Esophagus squamous epithelium (tissue), 5 donors: Measurements from ENCODE around the gene MFSD12. TPM values are rescaled to one million over a fixed set of nuclear protein-coding genes. Genes with fewer than 3 reads are reported as not detected.

ENCODE experiments used
- DNase-seq: peaks from one replicate; lab custom pipeline; 2025; lab: John Stamatoyannopoulos, UW
- H3K27ac ChIP-seq, 4 donors: fragments of 200-600 bp; sonication (generic); one replicate each; pipeline ENCODE4 v1.5.1; 2016 to 2019; ENCODE audit warnings: mild to moderate bottlenecking in 1 of 4
- H3K27me3 ChIP-seq, 4 donors: fragments of 200-600 bp; sonication (generic); 1 replicate in 3 of 4; 2 replicates in 1 of 4; pipeline versions ENCODE4 v1.5.1 to v1.6.0; 2017 to 2021; ENCODE audit warnings: antibody characterized with exemption in 1 of 4
- H3K36me3 ChIP-seq, 3 donors: fragments of 200-600 bp; sonication (generic); one replicate each; pipeline ENCODE4 v1.5.1; 2016 to 2019
- H3K4me1 ChIP-seq, 3 donors: fragments of 200-600 bp; sonication (generic); one replicate each; pipeline ENCODE4 v1.5.1; 2017 to 2019
- H3K4me3 ChIP-seq, 4 donors: fragments of 200-600 bp; sonication (generic); 1 replicate in 3 of 4; 2 replicates in 1 of 4; pipeline ENCODE4 v1.5.1; 2016 to 2019; ENCODE audit warnings: mild to moderate bottlenecking in 2 of 4, moderate library complexity in 1 of 4
- H3K9me3 ChIP-seq, 3 donors: fragments of 200-600 bp; sonication (generic); one replicate each; pipeline ENCODE4 v1.5.1; 2016 to 2019
- POLR2A ChIP-seq, 4 donors: fragments of 450-650 bp; IDR thresholded peaks; one replicate each; pipeline ENCODE4 v1.6.1; 2017; ENCODE audit warnings: antibody characterized with exemption in 4 of 4, mild to moderate bottlenecking in 4 of 4, moderate library complexity in 3 of 4
- WGBS, 2 donors: methylation state at CpG; one replicate each; pipeline ENCODE4 v1.1.5; 2018; 5-methylcytosine and 5-hydroxymethylcytosine counted together
- intact Hi-C: fragments of 100-400 bp; cut with DNase I; formaldehyde crosslinking; loops from one replicate; pipeline ENCODE4 v1.15.0; 2022
- total RNA-seq, 4 donors: library from RNA; depleted of rRNA; stranded (reverse); fragments of >200 nt; gene quantifications; one replicate each; pipeline ENCODE4 v1.1.0, GENCODE V29; 2016
- TF ChIP-seq, protein P1 (sequence below), 6 experiments: fragments of 450-650 bp in 4 of 6; fragments of 200-600 bp in 2 of 6; sonication (generic) in 2 of 6; IDR thresholded peaks; one replicate each; pipeline ENCODE4 v1.5.1; 2016 to 2019; ENCODE audit warnings: antibody characterized with exemption in 6 of 6, mild to moderate bottlenecking in 4 of 6, moderate library complexity in 4 of 6
- donor health status: DM: yes; HTN: yes; CAD: no.

The MFSD12 gene
- total RNA-seq, 4 donors from 2014 or later = 22.5 to 50.4 (median 37.3) TPM

DNA sequence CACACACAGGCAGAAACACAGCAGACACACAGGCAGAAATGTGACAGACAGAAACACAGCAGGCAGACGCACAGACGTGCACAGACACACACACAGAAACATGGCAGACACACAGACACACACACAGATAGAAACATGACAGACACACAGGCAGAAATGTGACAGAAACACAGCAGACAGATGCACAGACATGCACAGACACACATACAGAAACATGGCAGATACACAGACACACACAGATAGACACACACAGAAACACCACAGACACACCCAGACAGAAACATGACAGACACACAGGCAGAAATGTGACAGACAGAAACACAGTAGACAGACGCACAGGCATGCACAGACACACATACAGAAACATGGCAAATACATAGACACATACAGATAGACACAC lies 48.0 kb upstream of the MFSD12 start:
- intact Hi-C loops = no loop called here
- H3K4me3 ChIP-seq = peak overlapping the region in 2 of 4 donors; percentile 56 to 73
- peaks cover 0 to 5% (median 0%) of the 10 kb centered on the region in 3 donors for H3K36me3 ChIP-seq
- TF ChIP-seq POLR2A (IDR thresholded peaks at IDR 0.05) = no peak
- TF ChIP-seq, protein P1, sequence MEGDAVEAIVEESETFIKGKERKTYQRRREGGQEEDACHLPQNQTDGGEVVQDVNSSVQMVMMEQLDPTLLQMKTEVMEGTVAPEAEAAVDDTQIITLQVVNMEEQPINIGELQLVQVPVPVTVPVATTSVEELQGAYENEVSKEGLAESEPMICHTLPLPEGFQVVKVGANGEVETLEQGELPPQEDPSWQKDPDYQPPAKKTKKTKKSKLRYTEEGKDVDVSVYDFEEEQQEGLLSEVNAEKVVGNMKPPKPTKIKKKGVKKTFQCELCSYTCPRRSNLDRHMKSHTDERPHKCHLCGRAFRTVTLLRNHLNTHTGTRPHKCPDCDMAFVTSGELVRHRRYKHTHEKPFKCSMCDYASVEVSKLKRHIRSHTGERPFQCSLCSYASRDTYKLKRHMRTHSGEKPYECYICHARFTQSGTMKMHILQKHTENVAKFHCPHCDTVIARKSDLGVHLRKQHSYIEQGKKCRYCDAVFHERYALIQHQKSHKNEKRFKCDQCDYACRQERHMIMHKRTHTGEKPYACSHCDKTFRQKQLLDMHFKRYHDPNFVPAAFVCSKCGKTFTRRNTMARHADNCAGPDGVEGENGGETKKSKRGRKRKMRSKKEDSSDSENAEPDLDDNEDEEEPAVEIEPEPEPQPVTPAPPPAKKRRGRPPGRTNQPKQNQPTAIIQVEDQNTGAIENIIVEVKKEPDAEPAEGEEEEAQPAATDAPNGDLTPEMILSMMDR (IDR thresholded peaks at IDR 0.05) = no peak
- 53 to 60% methylated on average over 3 of the region's 3 CpGs for WGBS, 2 donors
- peaks cover 0 to 74% (median 36%) of the 10 kb centered on the region in 3 donors for H3K4me1 ChIP-seq
- H3K9me3 ChIP-seq = no peaks in the 10 kb centered on the region
- DNase-seq = no peak
- peaks cover 0 to 35% (median 0%) of the 10 kb centered on the region in 4 donors for H3K27me3 ChIP-seq
- H3K27ac ChIP-seq = peak overlapping the region in 2 of 4 donors; percentile 84 to 89

DNA sequence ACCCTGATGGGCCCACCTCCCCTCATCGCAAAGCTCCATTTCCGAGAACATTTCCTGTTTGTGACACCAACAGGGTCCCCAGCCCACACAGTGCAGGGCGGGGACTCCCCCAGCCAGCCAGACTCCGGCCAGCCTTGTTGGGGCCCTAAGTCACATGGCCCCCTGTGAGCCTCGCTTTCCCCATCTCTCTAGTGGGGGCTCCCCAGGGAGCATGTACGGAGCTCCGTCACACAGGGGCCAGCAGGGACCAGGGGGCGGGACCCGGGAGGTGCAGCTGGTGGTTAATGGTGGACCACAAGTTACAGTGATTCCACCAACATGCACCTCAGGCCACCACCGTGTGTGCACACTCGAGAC lies 47.6 kb upstream of the MFSD12 start:
- intact Hi-C loops = no loop called here
- H3K4me1 ChIP-seq = peaks cover 0 to 70% (median 36%) of the 10 kb centered on the region in 3 donors
- H3K27ac ChIP-seq = peak overlapping the region; percentile 59 to 89 (median 74)
- WGBS, 2 donors = 58 to 80% methylated on average over 1 to 11 of the region's 11 CpGs
- TF ChIP-seq POLR2A (IDR thresholded peaks at IDR 0.05) = no peak
- TF ChIP-seq, protein P1 (IDR thresholded peaks at IDR 0.05) = no peak
- H3K36me3 ChIP-seq = peaks cover 0 to 5% (median 0%) of the 10 kb centered on the region in 3 donors
- H3K27me3 ChIP-seq = peaks cover 0 to 35% (median 0%) of the 10 kb centered on the region in 4 donors
- DNase-seq = no peak
- no peaks in the 10 kb centered on the region for H3K9me3 ChIP-seq
- peak overlapping the region in 2 of 4 donors; percentile 9 to 73 for H3K4me3 ChIP-seq

DNA sequence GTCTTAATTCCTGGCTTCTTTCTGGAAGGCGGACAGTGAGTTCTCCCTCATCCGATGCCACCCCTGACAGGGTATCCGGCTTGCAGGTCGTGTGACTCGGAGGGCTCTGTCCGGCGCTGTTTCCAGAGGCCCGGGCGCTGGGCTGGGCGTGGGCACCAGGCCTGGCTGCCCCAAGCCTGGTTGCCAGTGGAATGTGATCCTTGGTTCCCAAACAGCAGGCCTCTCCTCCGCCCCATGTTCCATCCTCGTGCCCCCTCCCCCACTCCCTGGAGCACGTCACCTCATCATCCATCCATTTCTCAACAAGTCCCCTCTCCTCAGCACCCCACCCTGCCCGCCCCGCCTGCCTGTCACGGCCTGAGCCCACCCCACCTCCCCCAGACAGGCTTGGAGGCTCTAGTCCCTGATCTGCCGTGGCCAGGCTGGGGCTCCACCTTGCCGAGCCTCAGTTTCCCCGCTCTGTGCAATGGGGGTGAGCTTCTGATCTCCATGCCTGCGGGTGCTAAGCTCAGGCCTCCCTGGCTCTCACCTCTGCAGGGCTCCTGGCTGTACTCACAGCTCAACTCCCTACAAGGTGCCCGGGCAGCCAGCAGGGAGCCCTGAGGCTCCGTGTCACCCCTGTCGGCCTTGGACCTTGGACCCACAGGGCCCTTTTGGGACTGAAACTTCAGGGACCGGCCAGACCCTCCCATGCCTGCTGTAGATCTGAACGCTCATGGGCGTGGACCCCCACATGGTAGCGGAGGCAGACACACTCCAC lies 47.0 kb upstream of the MFSD12 start:
- intact Hi-C loops = no loop called here
- no peak for TF ChIP-seq POLR2A (IDR thresholded peaks at IDR 0.05)
- TF ChIP-seq, protein P1 (IDR thresholded peaks at IDR 0.05) = no peak
- H3K27ac ChIP-seq = peak overlapping the region; percentile 59 to 89 (median 74)
- peak overlapping the region in 2 of 4 donors; percentile 9 to 73 for H3K4me3 ChIP-seq
- H3K36me3 ChIP-seq = peaks cover 0 to 9% (median 0%) of the 10 kb centered on the region in 3 donors
- WGBS, 2 donors = 73 to 87% methylated on average over 3 to 17 of the region's 27 CpGs
- DNase-seq = no peak
- H3K4me1 ChIP-seq = peaks cover 0 to 64% (median 36%) of the 10 kb centered on the region in 3 donors
- peaks cover 0 to 35% (median 0%) of the 10 kb centered on the region in 4 donors for H3K27me3 ChIP-seq
- no peaks in the 10 kb centered on the region for H3K9me3 ChIP-seq

DNA sequence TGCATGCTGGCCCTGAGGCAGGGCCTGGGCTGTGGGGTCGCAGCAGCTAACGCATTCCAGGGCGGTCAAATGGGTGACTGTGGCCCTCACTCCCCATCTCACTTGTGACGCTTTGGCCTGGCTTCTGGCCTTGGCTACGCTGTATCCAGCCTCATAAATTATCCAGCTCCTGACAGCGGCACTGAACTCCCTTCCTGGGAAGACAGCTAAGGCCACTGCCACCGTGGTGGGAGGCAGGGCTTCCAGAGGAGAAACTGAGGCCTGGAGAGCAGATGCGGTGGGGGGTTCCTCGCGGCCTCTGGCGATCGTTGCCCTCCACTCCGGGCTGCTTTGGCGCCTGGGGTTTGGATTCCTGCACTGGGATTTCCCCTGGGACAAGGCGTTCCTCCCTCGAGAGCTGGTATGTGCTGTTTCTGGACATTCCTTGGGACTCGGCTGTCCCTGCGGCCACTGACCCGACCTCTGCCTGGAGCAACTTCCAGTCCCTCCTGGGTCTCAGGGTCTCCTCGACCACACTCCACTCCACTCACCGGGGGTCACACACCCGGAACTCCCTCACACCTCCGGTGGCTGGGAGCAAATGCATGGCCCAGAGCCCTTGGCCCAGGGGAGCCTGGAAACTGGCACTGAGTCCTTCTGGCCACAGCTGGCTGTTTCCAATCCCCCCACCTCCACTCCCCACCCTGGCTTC lies 45.9 kb upstream of the MFSD12 start:
- intact Hi-C loops = no loop called here
- Histone ChIP-seq H3K27ac (peak overlapping the region; percentile 59 to 89 (median 74)), H3K36me3 (peaks cover 0 to 9% (median 0%) of the 10 kb centered on the region in 3 donors), H3K4me1 (peaks cover 0 to 53% (median 28%) of the 10 kb centered on the region in 3 donors), H3K9me3 (no peaks in the 10 kb centered on the region), H3K4me3 (peak overlapping the region in 1 of 4 donors; percentile 28), H3K27me3 (peaks cover 0 to 35% (median 0%) of the 10 kb centered on the region in 4 donors)
- DNase-seq = no peak
- WGBS, 2 donors = 67 to 80% methylated on average over 3 to 10 of the region's 23 CpGs
- TF ChIP-seq POLR2A (IDR thresholded peaks at IDR 0.05) = no peak
- TF ChIP-seq, protein P1 (IDR thresholded peaks at IDR 0.05) = no peak
